ENCODE results near the gene SMNDC1.

Gene SMNDC1

GRCh38 chr10:110279407-110279986, 25.2 kb downstream of the SMNDC1 start:
- H3K4me3 ChIP-seq (ENCODE audit: low read length, poor library complexity, severe bottlenecking), result peak overlapping the region; percentile 35
- H3K4me2 ChIP-seq (ENCODE audit: low read depth, low read length, poor library complexity, severe bottlenecking), result peak overlapping the region; percentile 59
- no peak overlapping the region for H2AFZ ChIP-seq (ENCODE audit: low read length)
- no peak for TF ChIP-seq EZH2phosphoT487 (IDR thresholded peaks at IDR 0.05; ENCODE audit: borderline replicate concordance)
- TF ChIP-seq CTCF (conservative IDR thresholded peaks at IDR 0.05; ENCODE audit: low read length), result peak; percentile 84
- no peaks in the 10 kb centered on the region for H3K9me3 ChIP-seq (ENCODE audit: insufficient read depth, low read depth, low read length)
- no peak overlapping the region for H3K9ac ChIP-seq (ENCODE audit: low read depth, low read length, poor library complexity, severe bottlenecking)
- peaks cover 42% of the 10 kb centered on the region for H3K4me1 ChIP-seq (ENCODE audit: insufficient read depth, low read length, poor library complexity, severe bottlenecking)
- H3F3A ChIP-seq (ENCODE audit: low read depth), result no peaks in the 10 kb centered on the region
- peaks cover 18% of the 10 kb centered on the region; the same call in 1 of the 2 replicates for H3K36me3 ChIP-seq (ENCODE audit: insufficient read depth, low read length)
- no peaks in the 10 kb centered on the region for H4K20me1 ChIP-seq (ENCODE audit: insufficient read depth, low read length, poor library complexity, severe bottlenecking)
- H3K9me2 ChIP-seq (replicated peaks; ENCODE audit: low read depth, low read length), result no peaks in the 10 kb centered on the region
- no peaks in the 10 kb centered on the region for H3K79me2 ChIP-seq (ENCODE audit: insufficient read depth, low read length)
- H3K27me3 ChIP-seq (ENCODE audit: insufficient read depth, low read length, poor library complexity, severe bottlenecking), result no peaks in the 10 kb centered on the region

DNA sequence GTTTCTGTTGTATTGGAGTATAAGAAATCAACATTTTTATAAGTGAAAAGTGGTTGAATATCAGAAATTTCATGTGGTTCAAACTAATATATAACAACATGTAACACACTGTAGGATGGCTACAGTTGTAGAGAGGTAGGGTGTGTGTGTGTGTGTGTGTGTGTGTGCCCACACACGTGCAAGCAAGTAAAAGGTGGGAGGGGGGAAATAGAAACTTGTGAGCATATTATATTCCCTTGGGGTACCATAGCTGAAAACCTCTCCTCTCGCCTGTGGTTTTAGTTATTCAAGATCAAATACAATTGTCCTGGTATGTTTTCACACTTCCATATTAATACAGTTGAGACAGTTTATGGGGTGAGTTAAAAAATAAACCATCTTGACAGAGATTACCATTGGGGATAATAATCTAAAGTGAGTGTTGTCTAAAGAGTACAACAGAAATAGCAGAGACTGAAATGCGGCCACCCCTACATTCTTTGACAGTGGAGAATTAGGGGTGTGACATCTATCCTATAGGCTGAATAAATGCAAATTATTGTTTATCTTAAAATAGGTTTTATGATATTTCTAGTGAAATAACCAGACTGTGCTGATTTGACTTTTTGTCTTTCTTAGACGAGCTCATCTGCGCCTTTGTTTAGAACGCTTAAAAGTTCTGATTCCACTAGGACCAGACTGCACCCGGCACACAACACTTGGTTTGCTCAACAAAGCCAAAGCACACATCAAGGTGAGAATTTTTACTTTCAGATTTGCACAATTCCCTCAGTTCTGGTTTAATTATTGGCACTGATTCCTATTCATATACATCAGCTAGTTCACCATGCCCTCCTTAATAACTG, 25.9 kb downstream of the SMNDC1 start:
- H3K9ac ChIP-seq (ENCODE audit: low read depth, low read length, poor library complexity, severe bottlenecking), result peak overlapping the region; percentile 4
- H3K4me1 ChIP-seq (ENCODE audit: insufficient read depth, low read length, poor library complexity, severe bottlenecking), result peaks cover 49% of the 10 kb centered on the region
- H4K20me1 ChIP-seq (ENCODE audit: insufficient read depth, low read length, poor library complexity, severe bottlenecking), result no peaks in the 10 kb centered on the region
- peaks cover 12% of the 10 kb centered on the region; the same call in 1 of the 2 replicates for H3K36me3 ChIP-seq (ENCODE audit: insufficient read depth, low read length)
- H2AFZ ChIP-seq (ENCODE audit: low read length), result no peak overlapping the region
- H3K9me3 ChIP-seq (ENCODE audit: insufficient read depth, low read depth, low read length), result no peaks in the 10 kb centered on the region
- no peak for TF ChIP-seq EZH2phosphoT487 (IDR thresholded peaks at IDR 0.05; ENCODE audit: borderline replicate concordance)
- TF ChIP-seq CTCF (conservative IDR thresholded peaks at IDR 0.05; ENCODE audit: low read length), result no peak
- no peaks in the 10 kb centered on the region for H3F3A ChIP-seq (ENCODE audit: low read depth)
- H3K4me2 ChIP-seq (ENCODE audit: low read depth, low read length, poor library complexity, severe bottlenecking), result peak overlapping the region; percentile 59
- no peaks in the 10 kb centered on the region for H3K79me2 ChIP-seq (ENCODE audit: insufficient read depth, low read length)
- H3K4me3 ChIP-seq (ENCODE audit: low read length, poor library complexity, severe bottlenecking), result peak overlapping the region; percentile 35
- H3K27me3 ChIP-seq (ENCODE audit: insufficient read depth, low read length, poor library complexity, severe bottlenecking), result no peaks in the 10 kb centered on the region
- no peaks in the 10 kb centered on the region for H3K9me2 ChIP-seq (replicated peaks; ENCODE audit: low read depth, low read length)

- Histone ChIP-seq H3K4me1 (ENCODE audit: insufficient read depth, low read length, poor library complexity, severe bottlenecking) (peaks cover 56% of the 10 kb centered on the region), H3K27me3 (ENCODE audit: insufficient read depth, low read length, poor library complexity, severe bottlenecking) (no peaks in the 10 kb centered on the region), H3K9me2 (replicated peaks; ENCODE audit: low read depth, low read length) (no peaks in the 10 kb centered on the region), H3F3A (ENCODE audit: low read depth) (no peaks in the 10 kb centered on the region), H2AFZ (ENCODE audit: low read length) (no peak overlapping the region), H3K9me3 (ENCODE audit: insufficient read depth, low read depth, low read length) (no peaks in the 10 kb centered on the region), H3K9ac (ENCODE audit: low read depth, low read length, poor library complexity, severe bottlenecking) (no peak overlapping the region), H4K20me1 (ENCODE audit: insufficient read depth, low read length, poor library complexity, severe bottlenecking) (no peaks in the 10 kb centered on the region), H3K79me2 (ENCODE audit: insufficient read depth, low read length) (no peaks in the 10 kb centered on the region), H3K4me2 (ENCODE audit: low read depth, low read length, poor library complexity, severe bottlenecking) (peak overlapping the region; percentile 59), H3K36me3 (ENCODE audit: insufficient read depth, low read length) (peaks cover 12% of the 10 kb centered on the region; the same call in 1 of the 2 replicates), H3K4me3 (ENCODE audit: low read length, poor library complexity, severe bottlenecking) (no peak overlapping the region)
- no peak for TF ChIP-seq CTCF (conservative IDR thresholded peaks at IDR 0.05; ENCODE audit: low read length)
- TF ChIP-seq EZH2phosphoT487 (IDR thresholded peaks at IDR 0.05; ENCODE audit: borderline replicate concordance), result no peak
These were observed 27.1 kb downstream of the SMNDC1 start for GRCh38 chr10:110277591-110277990.

All from Loucy (cell line).